A549 (cell line): Measurements from ENCODE around the gene CFAP65.
A peak's percentile ranks its signal among the peaks of the same experiment; 100 is the strongest.

Experiments
- CBX2 ChIP-seq: fragments of 200-600 bp; sonication (generic); IDR thresholded peaks from 2 replicates; pipeline ENCODE4 v1.6.1; 2016; ENCODE audit warnings: low read depth, mild to moderate bottlenecking, borderline replicate concordance
- EP300 ChIP-seq, 2 experiments: fragments of >200 bp; sonication (Bioruptor Twin); formaldehyde crosslinking; IDR thresholded peaks; 2 replicates in 1 of 2; 3 replicates in 1 of 2; pipeline ENCODE4 v1.6.1; 2016 to 2017
- NR3C1 ChIP-seq: fragments of >200 bp; sonication (Bioruptor Twin); formaldehyde crosslinking; IDR thresholded peaks from 3 replicates; pipeline ENCODE4 v1.6.1; 2017
- RAD21 ChIP-seq, 2 experiments: fragments of >200 bp in 1 of 2; sonication (Bioruptor Twin) in 1 of 2; formaldehyde crosslinking in 1 of 2; IDR thresholded peaks in 1 of 2; conservative IDR thresholded peaks in 1 of 2; 2 replicates in 1 of 2; 3 replicates in 1 of 2; pipeline ENCODE4 v1.6.1; 2012 to 2018; ENCODE audit warnings: inconsistent platforms in 1 of 2
- TF ChIP-seq, protein P1 (sequence below): fragments of 250-450 bp; sonication (Bioruptor Pico); IDR thresholded peaks from 2 replicates; pipeline ENCODE4 v1.5.0; 2020; ENCODE audit warnings: low read depth, mild to moderate bottlenecking, moderate library complexity
- TF ChIP-seq, protein P2 (sequence below): fragments of >200 bp; sonication (Bioruptor Twin); formaldehyde crosslinking; IDR thresholded peaks from 3 replicates; pipeline ENCODE4 v1.5.1; 2016

DNA sequence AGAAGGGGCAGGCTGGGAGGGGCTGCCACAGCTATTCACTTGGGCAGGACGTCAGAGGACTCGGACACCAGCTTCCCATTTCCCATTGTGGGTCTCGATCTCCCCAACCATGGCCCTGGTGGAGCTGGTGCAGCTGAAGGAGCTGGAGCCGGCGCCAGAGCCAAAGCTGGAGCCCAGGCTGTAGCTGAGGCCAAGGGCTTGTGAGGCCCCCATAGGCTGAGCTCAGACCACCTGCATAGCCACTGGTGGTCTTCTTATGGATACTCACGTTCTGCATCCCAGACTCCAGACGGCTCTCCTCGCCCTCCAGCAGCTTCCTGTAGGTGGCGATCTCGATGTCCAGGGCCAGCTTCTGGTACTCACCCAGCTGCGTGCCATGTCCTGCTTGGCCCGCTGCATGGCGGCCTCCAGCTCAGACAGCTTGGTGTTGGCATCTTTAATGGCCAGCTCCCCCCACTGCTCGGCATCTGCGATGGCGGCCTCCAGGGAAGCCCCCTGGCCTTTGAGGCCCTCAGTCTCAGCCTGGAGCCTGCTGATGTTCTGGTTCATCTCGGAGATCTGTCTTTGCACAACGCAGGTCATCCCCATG lies 87.9 kb downstream of the CFAP65 start:
- TF ChIP-seq EP300 (IDR thresholded peaks at IDR 0.05) (no peak), RAD21 (conservative IDR thresholded peaks at IDR 0.05 in 1 of 2, IDR thresholded peaks at IDR 0.05 in 1 of 2) (0 out of 5 replicates have a peak, but pooled peaks of 1 of the 2 experiments have one; percentile 7), NR3C1 (no peak), CBX2 (no peak)
- TF ChIP-seq, protein P1, sequence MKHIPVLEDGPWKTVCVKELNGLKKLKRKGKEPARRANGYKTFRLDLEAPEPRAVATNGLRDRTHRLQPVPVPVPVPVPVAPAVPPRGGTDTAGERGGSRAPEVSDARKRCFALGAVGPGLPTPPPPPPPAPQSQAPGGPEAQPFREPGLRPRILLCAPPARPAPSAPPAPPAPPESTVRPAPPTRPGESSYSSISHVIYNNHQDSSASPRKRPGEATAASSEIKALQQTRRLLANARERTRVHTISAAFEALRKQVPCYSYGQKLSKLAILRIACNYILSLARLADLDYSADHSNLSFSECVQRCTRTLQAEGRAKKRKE (CRISPR knock-in tag), result no peak
- TF ChIP-seq, protein P2, sequence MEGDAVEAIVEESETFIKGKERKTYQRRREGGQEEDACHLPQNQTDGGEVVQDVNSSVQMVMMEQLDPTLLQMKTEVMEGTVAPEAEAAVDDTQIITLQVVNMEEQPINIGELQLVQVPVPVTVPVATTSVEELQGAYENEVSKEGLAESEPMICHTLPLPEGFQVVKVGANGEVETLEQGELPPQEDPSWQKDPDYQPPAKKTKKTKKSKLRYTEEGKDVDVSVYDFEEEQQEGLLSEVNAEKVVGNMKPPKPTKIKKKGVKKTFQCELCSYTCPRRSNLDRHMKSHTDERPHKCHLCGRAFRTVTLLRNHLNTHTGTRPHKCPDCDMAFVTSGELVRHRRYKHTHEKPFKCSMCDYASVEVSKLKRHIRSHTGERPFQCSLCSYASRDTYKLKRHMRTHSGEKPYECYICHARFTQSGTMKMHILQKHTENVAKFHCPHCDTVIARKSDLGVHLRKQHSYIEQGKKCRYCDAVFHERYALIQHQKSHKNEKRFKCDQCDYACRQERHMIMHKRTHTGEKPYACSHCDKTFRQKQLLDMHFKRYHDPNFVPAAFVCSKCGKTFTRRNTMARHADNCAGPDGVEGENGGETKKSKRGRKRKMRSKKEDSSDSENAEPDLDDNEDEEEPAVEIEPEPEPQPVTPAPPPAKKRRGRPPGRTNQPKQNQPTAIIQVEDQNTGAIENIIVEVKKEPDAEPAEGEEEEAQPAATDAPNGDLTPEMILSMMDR, result no peak
